ENCODE results near the gene ANTXR1.

The ANTXR1 gene

DNA sequence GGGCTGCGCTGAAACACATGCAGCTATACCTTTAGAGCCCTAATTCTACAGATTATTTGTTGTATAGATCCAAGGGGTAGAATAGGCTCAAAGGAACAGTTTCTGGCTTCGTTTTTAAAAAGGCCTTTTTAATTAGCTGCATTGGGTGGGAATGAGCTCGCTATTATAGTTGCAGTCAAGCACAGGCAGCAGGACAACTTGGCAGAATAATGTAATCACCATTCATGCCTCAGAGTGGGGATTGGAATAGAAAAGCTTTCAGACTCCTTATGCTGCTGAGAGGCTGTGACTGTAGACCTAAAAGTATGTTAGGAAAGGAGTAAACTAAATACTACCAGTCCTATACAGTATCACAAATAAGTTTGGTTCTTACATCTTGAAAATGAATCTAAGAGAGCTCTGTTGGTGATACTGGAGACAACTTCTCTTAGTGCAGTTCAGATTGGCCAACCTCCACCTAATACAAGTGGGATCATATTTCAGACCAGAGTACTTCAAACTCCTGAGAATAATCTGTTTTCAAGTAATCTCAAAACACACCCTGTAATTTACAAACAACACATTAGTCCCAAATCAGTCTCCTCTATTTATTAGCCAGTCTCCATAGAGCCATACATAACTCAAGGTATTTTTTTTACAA lies 121.4 kb downstream of the ANTXR1 start:
- no peak for DNase-seq (ENCODE audit: low spot score)

- DNase-seq (ENCODE audit: low spot score): no peak
Observed at GRCh38 chr2:69138247-69138772, 125.3 kb downstream of the ANTXR1 start.

GRCh38 chr2:69138793-69139459 lies 125.9 kb downstream of the ANTXR1 start:
- no peak for DNase-seq (ENCODE audit: low spot score)

GRCh38 chr2:69139778-69140670 lies 127.0 kb downstream of the ANTXR1 start:
- no peak for DNase-seq (ENCODE audit: low spot score)

- DNase-seq (ENCODE audit: low spot score): no peak
Observed at GRCh38 chr2:69141061-69141460, 128.1 kb downstream of the ANTXR1 start.

DNA sequence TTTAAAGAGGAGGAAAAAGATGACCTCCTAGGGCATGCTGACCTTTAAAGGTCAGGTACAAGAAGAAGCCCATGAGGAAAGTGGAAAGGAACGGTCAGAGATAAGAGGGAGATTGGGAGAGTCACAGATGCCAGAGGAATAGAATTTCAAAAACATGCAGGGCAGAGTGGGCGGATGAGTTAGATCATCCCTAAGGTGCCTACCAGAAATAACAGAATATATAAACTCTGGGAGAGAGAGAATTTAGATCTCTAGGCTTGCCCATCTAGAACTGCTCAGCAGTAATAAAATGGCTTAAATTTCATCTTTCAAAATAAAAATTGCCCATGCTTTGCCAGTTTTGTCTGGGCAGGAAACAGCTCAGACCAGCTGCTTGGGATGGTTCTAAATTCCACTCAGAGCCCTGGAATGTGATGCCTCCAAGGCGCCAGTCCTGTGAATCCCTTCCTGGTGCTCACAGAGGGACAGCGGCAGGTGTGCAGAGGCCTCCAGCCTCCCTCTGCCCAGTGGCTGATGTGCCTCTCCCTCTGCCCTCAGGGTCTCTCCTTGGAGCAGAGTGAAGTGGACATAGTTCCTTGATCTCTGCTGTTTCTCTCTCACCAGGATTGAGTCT lies 130.9 kb downstream of the ANTXR1 start:
- DNase-seq (ENCODE audit: low spot score): no peak

DNA sequence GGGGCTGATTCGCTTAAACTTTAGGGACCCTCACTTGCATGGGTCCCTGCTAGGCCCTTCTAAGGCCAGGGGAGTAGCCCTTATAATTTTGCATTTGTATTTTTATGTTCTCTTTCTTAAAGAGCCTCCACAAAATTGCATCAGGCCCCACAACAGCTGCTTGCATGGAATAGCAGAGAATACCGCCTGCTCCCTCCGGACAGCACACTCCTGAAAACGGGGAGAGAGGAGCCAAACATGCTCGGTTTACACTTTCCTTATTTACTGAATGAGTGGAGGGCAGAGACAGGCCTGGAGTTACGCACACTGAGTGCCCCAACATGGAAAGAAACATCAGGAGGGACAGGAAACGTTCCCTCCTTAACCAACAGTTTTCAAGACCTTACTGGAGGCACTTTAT lies 132.2 kb downstream of the ANTXR1 start:
- no peak for DNase-seq (ENCODE audit: low spot score)

- DNase-seq (ENCODE audit: low spot score): no peak
Observed at GRCh38 chr2:69147841-69148533, 135.0 kb downstream of the ANTXR1 start.

- no peak for DNase-seq (ENCODE audit: low spot score)
Observed at GRCh38 chr2:69149631-69150215, 136.7 kb downstream of the ANTXR1 start.

DNA sequence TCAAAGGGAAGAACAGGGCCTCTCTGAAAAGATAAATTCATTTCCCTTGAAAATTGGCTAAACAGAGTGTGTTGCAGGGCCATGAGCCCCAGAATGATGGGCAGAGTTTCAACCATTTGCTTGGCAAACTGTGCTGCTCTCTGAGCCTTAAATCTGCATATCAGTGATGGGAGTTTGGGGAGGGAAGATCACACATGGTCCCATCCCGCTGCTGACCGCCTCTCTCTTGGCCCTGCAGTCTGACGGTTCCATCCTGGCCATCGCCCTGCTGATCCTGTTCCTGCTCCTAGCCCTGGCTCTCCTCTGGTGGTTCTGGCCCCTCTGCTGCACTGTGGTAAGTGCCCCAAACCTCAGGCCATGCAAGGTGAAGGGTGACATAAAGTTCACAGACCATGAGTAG lies 139.0 kb downstream of the ANTXR1 start:
- DNase-seq (ENCODE audit: low spot score): no peak

DNA sequence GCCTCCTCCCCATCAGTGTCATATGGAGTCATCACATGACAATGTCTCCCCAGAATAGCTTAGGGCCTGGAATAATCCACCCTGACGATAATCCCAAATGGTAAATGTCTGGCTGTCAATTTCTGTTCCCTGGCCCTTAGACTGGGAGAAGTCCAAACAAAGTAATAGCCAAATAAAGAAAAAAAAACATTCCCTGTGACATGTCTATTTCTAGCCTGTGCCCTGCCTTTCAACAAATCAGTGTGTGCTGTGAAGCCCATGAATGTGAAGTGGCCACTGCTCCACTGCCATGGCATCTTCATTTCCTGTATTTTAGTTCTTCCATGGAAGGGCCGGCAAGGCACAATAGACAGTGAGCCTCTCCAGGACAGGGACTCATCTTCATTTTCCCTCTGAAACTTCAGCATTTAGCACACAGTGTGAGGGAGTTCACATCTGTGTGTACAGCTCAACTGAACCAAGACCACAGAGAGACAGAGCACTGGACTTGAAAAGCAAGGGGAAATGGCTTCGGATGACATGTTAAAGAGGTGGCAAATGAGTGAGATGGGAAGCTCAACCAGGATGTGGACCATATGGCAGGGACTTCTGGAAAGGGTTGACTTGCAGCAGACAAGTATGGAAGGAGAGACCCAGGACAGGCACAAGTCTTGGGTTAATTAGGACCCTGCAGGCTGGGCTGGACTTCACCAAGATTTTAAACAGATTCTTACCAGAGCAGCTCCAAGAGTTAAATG lies 140.0 kb downstream of the ANTXR1 start:
- no peak for DNase-seq (ENCODE audit: low spot score)

GRCh38 chr2:69154106-69154505 lies 141.1 kb downstream of the ANTXR1 start:
- DNase-seq (ENCODE audit: low spot score): no peak

DNA sequence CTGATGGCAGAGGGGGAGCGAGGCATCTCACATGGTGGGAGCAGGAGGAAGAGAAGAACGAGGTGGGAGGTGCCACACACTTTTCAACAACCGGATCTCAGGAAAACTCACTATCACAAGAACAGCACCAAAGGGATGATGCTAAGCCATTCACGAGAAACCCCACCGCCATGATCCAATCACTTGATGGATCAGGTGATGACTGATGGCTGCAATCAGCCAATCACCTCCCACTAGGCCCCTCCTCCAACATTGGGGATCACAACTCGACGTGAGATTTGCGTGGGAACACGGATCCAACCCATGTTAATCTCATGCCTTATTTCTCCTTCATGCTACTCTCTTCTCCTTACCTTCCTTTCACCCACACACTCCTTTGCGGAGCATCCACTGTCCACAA lies 143.6 kb downstream of the ANTXR1 start:
- no peak for DNase-seq (ENCODE audit: low spot score)

DNA sequence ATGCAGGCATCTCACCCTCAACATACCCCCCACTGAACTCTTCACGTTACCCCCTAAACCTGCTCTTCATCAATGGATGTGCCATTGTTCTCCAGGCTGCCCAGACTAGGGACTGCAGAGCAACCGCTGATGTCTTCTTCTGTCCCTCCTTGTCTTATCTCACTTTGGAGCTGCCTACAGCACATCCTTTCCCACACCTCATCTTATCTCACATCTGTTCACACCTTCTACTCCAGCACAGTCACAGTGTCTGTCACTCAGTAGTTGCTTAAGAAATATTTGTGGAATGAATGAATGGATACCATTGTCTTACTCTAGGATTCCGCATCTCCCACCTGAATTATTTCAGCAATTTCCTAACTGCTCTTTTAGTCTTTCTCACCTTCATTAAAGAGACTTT lies 144.5 kb downstream of the ANTXR1 start:
- no peak for DNase-seq (ENCODE audit: low spot score)

DNA sequence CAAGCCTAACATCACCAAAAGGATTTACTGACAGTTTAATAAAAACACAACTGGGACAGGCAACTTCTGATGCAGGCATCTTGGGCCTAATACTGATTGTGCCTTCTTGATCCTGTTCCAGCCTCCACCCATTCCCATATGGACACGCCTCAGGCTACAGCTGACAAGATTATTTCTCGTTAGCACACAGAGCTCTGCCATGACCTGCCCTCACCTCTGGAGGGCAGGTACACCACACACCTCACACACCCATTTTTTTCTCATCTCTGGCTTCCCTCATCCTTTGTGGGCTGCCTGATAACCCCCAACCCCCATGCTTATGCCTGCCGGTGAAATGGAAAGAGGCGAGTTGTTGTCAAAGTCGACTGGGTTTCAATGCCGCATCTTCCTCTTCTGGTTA lies 147.0 kb downstream of the ANTXR1 start:
- no peak for DNase-seq (ENCODE audit: low spot score)

DNA sequence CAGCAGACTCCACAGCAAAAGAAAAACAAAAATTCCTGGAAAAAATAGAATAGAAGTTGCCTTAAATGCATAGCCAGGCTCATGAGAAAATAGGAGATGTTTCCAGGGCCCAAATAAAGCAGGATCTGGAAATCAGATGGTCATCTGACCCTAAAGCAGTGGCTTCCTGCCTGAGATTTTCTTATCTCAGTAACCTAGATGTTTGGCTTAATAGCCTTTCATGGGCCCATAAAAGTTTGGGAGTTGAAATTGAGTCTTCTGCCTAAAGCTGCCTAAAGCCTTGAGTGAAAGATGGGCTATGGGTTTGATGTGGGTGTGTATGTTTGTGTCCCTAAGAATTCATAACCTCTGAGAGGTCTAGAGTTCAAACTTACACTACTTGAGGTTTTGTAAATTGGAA lies 149.1 kb downstream of the ANTXR1 start:
- no peak for DNase-seq (ENCODE audit: low spot score)

DNA sequence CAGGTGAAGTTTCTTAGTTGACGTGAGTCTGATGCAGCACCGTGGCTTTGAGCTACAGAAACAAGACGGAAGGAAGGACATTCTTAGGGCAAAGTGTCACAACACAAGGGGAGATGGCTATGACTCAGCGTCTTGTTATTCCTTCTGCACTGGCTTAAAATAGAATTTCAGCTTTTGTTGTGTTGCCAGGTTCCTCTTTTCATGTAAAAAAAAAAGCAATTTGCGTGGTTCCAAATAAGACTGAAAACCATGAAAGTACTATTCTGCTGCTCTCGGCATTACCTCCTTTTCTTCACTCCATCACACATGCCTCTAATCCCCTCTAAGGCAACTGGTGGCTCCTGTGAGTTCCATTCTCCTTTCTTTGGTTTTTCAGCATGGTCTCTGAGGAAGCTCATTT lies 150.1 kb downstream of the ANTXR1 start:
- no peak for DNase-seq (ENCODE audit: low spot score)

DNA sequence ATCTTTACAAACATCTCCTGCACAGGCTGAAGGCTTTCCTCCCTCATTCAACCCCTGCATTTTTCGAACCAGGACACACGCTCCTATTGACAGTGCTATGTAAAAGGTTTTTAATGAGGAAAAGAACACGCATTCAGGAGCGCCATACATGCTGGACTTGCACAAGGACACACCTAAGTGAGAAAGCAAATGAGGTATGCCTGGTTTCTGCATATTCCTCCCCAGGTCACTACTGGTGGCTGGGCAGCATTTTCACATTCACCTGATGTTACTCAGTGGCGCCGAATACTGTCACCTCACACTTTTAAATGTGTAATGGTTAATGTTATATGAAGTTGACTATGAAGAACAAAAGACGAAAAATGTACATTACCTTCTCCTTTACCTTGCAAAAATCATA lies 150.6 kb downstream of the ANTXR1 start:
- no peak for DNase-seq (ENCODE audit: low spot score)

DNA sequence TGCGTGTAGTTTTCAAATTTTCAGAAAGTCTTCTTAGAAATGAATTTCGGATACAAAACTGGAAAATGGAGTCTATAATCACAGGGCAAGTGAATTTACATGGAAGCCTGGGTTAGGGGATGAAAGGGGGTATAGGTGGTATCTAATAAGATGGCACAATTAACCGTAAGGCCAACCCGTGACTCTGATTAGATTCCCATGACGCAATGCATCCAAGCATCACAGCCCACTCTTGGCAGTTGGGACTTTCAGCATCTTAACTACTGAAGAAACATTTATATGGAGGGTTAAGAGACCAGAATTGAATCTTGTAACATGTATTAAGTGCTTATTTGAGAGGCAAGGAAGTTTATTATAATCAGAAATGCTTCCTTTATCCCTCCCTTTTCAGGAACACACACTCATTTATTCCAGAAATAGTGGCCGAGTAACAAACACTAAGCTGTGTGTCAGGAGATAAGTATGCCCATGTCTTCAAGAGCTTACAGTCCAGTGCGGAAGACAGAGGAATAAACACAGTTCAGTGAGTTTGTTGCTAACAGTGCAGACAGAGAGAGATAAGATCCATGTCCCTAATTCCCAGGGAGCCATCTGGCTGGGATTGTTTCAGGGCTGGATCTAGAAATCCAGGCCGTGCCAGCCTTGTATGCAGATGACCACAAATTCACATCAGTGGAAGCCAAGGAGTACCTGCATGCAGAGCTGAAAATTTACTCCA lies 151.2 kb downstream of the ANTXR1 start:
- DNase-seq (ENCODE audit: low spot score): no peak
